Measurements from ENCODE around the gene FOXE3.
"Not testable (repeated sequence)": the region's sequence is repeated elsewhere in the genome, so short reads cannot be mapped to it uniquely, and the experiment has no call there.

Gene FOXE3

GRCh38 chr1:47449822-47450552, 33.9 kb downstream of the FOXE3 start:
- DNase-seq (ENCODE audit: low read depth) = no peak

- no peak for DNase-seq (ENCODE audit: low read depth)
These were observed 34.5 kb downstream of the FOXE3 start for GRCh38 chr1:47450606-47451005.

DNA sequence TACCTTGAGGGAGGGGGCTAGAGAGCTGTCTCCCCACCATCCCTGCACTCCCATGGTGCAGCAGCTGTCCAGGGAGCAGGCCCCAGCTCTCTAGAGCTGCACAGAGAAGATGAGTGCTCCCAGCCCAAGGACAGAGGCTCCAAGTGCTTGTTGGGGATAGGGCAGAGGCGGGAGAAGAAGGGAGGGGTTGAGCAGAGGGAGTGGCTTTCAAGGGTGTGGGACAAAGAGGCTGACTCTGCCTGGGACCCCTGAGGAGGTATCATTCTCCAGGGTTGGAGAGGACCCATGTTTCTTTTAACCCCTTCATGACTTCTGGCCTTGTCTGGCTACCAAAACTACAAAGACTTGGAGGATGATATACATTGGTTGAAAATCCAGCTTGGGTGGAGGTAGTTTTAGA, 36.3 kb downstream of the FOXE3 start:
- no peak for DNase-seq (ENCODE audit: low read depth)

GRCh38 chr1:47453910-47454309, 37.8 kb downstream of the FOXE3 start:
- DNase-seq (ENCODE audit: low read depth) = not testable (repeated sequence)

DNA sequence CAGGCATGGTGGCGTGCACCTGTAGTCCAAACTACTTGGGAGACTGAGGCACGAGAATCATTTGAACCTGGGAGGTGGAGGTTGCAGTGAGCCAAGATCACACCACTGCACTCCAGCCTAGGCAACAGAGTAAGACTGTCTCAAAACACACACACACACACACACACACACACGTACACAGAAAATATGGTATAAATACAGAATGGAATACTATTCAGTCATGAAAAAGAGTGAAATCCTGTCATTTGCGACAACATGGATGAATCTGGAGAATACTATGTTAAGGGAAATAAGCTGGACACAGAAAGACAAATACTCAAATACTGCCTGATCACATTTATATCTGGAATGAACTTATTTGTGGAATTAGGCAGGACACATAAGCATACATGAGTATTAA, 40.2 kb downstream of the FOXE3 start:
- DNase-seq (ENCODE audit: low read depth) = no peak

DNA sequence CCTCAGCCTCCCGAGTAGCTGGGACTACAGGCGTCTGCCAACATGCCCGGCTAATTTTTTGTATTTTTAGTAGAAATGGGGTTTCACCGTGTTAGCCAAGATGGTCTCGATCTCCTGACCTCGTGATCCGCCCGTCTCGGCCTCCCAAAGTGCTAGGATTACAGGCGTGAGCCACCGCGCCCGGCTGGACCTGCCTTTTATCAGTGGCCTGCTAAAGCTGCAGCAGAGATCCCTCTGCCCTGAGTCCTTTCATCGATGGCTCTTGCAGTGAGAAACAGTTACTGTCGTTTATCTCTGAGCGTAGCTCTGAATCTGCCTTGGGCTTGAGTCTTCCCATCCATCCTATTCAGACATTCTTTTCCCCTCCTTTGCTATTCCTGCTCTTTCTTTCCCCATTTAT, 41.5 kb downstream of the FOXE3 start:
- not testable (repeated sequence) for DNase-seq (ENCODE audit: low read depth)

DNA sequence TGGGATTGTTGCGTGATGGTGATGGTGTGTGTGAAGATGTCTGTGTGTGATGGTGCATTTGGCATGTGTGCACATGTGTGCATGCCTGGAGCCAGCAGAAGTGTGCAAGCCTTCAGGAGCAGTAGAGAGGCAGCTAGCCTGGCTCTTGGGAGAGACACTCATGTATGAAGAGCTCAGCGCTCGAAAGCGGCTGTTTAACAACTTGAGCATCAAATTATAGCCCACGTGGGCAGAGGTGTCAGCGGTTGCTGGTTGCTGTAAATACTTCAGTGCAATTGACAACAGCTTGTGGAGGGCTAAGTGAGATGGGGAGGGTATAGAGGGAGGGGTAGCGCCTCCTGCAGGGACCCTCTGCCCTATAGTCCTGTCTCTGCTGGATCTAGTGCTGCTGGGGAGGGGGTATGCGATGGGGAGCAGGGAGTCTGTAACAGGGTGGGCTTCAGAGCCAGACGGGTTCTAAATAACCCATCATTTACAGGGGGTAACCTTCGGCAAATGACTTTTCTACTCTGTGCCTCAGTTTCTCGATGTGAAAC, 43.2 kb downstream of the FOXE3 start:
- no peak for DNase-seq (ENCODE audit: low read depth)

DNA sequence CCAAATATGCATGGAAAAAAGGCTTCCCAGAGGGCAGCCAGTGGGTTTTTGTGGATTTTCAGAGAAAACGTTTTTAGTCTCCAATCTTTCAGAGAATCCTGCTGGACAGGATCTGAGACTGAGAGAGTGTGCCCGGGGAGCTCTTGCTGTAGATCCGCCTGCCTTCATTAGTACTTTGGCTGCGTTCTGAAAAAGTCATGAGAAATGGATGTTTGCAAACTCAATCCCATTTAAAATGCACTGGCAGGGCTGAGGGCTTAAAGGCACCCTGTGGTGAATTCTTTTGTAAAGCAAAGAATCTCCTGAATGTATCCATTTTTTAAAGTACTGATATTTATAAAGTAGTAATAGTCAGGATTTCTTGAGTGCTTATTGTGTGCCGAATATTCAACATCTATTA, 44.0 kb downstream of the FOXE3 start:
- DNase-seq (ENCODE audit: low read depth) = no peak

DNA sequence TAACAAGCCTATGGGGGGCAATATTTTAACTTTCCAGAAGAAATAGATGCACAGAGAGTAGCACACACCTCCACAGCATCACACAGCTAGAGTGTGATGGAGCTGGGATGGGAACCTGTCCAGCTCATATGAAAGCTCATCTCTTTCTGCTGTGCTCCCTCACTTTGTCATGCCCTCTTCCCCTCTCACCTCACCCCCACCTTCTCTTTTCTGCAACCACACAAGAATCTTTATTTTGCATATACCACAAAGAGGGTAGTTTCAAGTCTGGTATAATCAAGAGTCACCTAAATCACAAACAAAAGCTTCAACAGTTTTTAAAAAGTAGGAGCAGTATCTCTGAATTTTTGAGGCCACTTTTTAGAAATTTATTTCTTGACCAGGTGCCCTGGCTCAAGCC, 44.4 kb downstream of the FOXE3 start:
- DNase-seq (ENCODE audit: low read depth) = no peak

DNA sequence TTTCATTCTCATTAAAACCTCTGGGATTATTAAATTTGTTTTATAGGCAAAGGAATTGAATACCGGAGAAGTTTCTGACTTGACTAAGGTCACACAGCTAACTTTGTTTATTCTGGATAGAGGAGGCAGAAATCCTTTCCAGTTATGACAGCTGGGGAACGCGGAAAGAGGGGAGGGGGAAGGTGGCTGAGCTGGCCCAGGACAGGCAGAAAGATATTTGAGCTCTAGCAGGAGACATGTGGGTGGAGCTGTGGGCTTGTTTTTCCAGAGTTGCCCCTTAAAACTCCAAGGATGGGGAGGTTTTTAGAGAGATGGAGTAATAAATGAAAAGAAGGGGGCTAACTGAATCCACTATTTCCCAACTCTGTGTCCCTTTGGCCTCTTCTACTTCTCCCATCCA, 49.5 kb downstream of the FOXE3 start:
- DNase-seq (ENCODE audit: low read depth) = no peak
